SK-N-SH (cell line): ENCODE measurements around the gene ERAP2. TPM values are rescaled to one million over a fixed set of nuclear protein-coding genes. Genes with fewer than 3 reads are reported as not detected.

Experiments
- CTCF ChIA-PET: fragments of 300-600, 350-600 bp; formaldehyde crosslinking; extraction: SDS; loops from one replicate; lab custom pipeline; 2021; lab: Yijun Ruan, JAX
- POLR2A ChIA-PET: fragments of 350-600 bp; sonication (Branson Sonifier 250); formaldehyde crosslinking; extraction: SDS; loops from one replicate; lab custom pipeline; 2020; ENCODE audit warnings: antibody characterized with exemption, inconsistent platforms; lab: Yijun Ruan, JAX
- DNase-seq: peaks from one replicate; pipeline ENCODE4 v3.0.0; 2012
- H2AFZ ChIP-seq: fragments of 200-600 bp; sonication (generic); 2 replicates; pipeline ENCODE4 v1.8.1; 2016; ENCODE audit warnings: antibody characterized with exemption, mild to moderate bottlenecking, low read depth
- H3F3A ChIP-seq: fragments of 200-600 bp; sonication (generic); replicated peaks from 2 replicates; pipeline ENCODE3; 2016; ENCODE audit warnings: antibody characterized with exemption, mild to moderate bottlenecking; ENCODE audit not compliant: insufficient read depth
- H3K27ac ChIP-seq, 2 experiments: fragments of 200-500 bp in 1 of 2; fragments of 200-600 bp in 1 of 2; sonication (Bioruptor generic) in 1 of 2; sonication (generic), shearing (Covaris generic) in 1 of 2; 2 replicates each; pipeline versions ENCODE4 v1.5.1 to v1.6.1; 2014 to 2016; ENCODE audit warnings: low read depth in 2 of 2, inconsistent platforms in 1 of 2, low read length in 1 of 2, mild to moderate bottlenecking in 1 of 2, mixed read lengths in 1 of 2
- H3K27me3 ChIP-seq: fragments of 200-600 bp; sonication (generic), shearing (Covaris generic); 2 replicates; pipeline ENCODE4 v1.6.1; 2016; ENCODE audit warnings: mixed run types; ENCODE audit not compliant: insufficient read depth
- H3K36me3 ChIP-seq, 2 experiments: fragments of 200-500 bp in 1 of 2; fragments of 200-600 bp in 1 of 2; sonication (Bioruptor generic) in 1 of 2; sonication (generic) in 1 of 2; replicated peaks in 1 of 2; 2 replicates each; pipeline versions ENCODE3 to v1.5.1; 2014 to 2016; ENCODE audit warnings: low read length in 1 of 2, mild to moderate bottlenecking in 1 of 2; ENCODE audit not compliant: insufficient read depth in 2 of 2, control insufficient read depth in 1 of 2
- H3K4me1 ChIP-seq, 2 experiments: fragments of 200-500 bp in 1 of 2; fragments of 200-600 bp in 1 of 2; sonication (Bioruptor generic) in 1 of 2; sonication (generic), shearing (Covaris generic) in 1 of 2; 2 replicates each; pipeline versions ENCODE4 v1.5.1 to v1.6.1; 2014 to 2016; ENCODE audit warnings: low read depth in 1 of 2, low read length in 1 of 2, mixed run types in 1 of 2; ENCODE audit not compliant: insufficient read depth in 2 of 2, control insufficient read depth in 1 of 2
- H3K4me2 ChIP-seq: fragments of 200-600 bp; sonication (generic), shearing (Covaris generic); 2 replicates; pipeline ENCODE4 v1.6.1; 2017; ENCODE audit warnings: mixed run types
- H3K4me3 ChIP-seq, 2 experiments: fragments of 200-500 bp in 1 of 2; fragments of 200-600 bp in 1 of 2; sonication (Bioruptor generic) in 1 of 2; sonication (generic), shearing (Covaris generic) in 1 of 2; 2 replicates each; pipeline versions ENCODE4 v1.5.1 to v1.8.1; 2014 to 2016; ENCODE audit warnings: low read depth in 2 of 2, inconsistent platforms in 1 of 2, low read length in 1 of 2, mild to moderate bottlenecking in 1 of 2, mixed read lengths in 1 of 2, moderate library complexity in 1 of 2
- H3K79me2 ChIP-seq: fragments of 200-600 bp; sonication (generic); 2 replicates; pipeline ENCODE4 v1.8.1; 2017; ENCODE audit warnings: mild to moderate bottlenecking; ENCODE audit not compliant: insufficient read depth
- H3K9ac ChIP-seq: fragments of 200-600 bp; sonication (generic); 2 replicates; pipeline ENCODE4 v1.6.1; 2017; ENCODE audit warnings: mixed run types
- H3K9me2 ChIP-seq: fragments of 200-600 bp; sonication (generic); 2 replicates; pipeline ENCODE4 v1.6.1; 2017; ENCODE audit warnings: mixed run types
- H3K9me3 ChIP-seq: fragments of 200-600 bp; sonication (generic); 2 replicates; pipeline ENCODE4 v1.6.1; 2017; ENCODE audit warnings: mixed run types, mild to moderate bottlenecking, moderate library complexity
- H4K20me1 ChIP-seq: fragments of 200-600 bp; sonication (generic); 2 replicates; pipeline ENCODE4 v1.6.1; 2017; ENCODE audit warnings: mild to moderate bottlenecking, mixed run types; ENCODE audit not compliant: insufficient read depth
- ELF1 ChIP-seq: IDR thresholded peaks from 2 replicates; pipeline ENCODE4 v1.4.0; 2012
- EP300 ChIP-seq, 2 experiments: IDR thresholded peaks; 2 replicates each; pipeline versions ENCODE4 v1.4.0 to v1.6.1; 2012; ENCODE audit warnings: borderline replicate concordance in 1 of 2, low read depth in 1 of 2, low read length in 1 of 2
- EZH2phosphoT487 ChIP-seq: fragments of 200-600 bp; sonication (generic); IDR thresholded peaks from 2 replicates; pipeline ENCODE4 v1.6.1; 2017; ENCODE audit warnings: low read depth, mixed run types, mild to moderate bottlenecking, antibody characterized with exemption, moderate library complexity, borderline replicate concordance
- FOSL2 ChIP-seq: IDR thresholded peaks from 2 replicates; pipeline ENCODE4 v1.4.0; 2012; ENCODE audit warnings: low read depth, mild to moderate bottlenecking, moderate library complexity, borderline replicate concordance
- FOXM1 ChIP-seq: IDR thresholded peaks from 2 replicates; pipeline ENCODE4 v1.4.0; 2012; ENCODE audit warnings: low read depth, mild to moderate bottlenecking
- GABPA ChIP-seq: IDR thresholded peaks from 2 replicates; pipeline ENCODE4 v1.4.0; 2012; ENCODE audit warnings: low read depth, mild to moderate bottlenecking
- GATA2 ChIP-seq: sonication (generic); formaldehyde crosslinking; IDR thresholded peaks from 2 replicates; pipeline ENCODE4 v1.5.0; 2020; ENCODE audit warnings: mild to moderate bottlenecking, missing genetic modification reagents
- MEF2A ChIP-seq: IDR thresholded peaks from 2 replicates; pipeline ENCODE4 v1.4.0; 2012; ENCODE audit warnings: low read depth, borderline replicate concordance
- MXI1 ChIP-seq: IDR thresholded peaks from 2 replicates; pipeline ENCODE4 v1.6.1; 2012; ENCODE audit warnings: mild to moderate bottlenecking, low read depth, low read length, improper control_type of control experiment
- RAD21 ChIP-seq: IDR thresholded peaks from 2 replicates; pipeline ENCODE4 v1.6.1; 2012; ENCODE audit warnings: mild to moderate bottlenecking, low read length
- RCOR1 ChIP-seq: fragments of 150-350 bp; IDR thresholded peaks from 2 replicates; pipeline ENCODE4 v1.6.1; 2017; ENCODE audit warnings: antibody characterized with exemption, low read length
- RFX5 ChIP-seq: IDR thresholded peaks from 2 replicates; pipeline ENCODE4 v1.6.1; 2012; ENCODE audit warnings: mild to moderate bottlenecking, improper control_type of control experiment, low read length
- RXRA ChIP-seq: IDR thresholded peaks from 2 replicates; pipeline ENCODE4 v1.4.0; 2012; ENCODE audit warnings: low read depth, mild to moderate bottlenecking, borderline replicate concordance
- TAF1 ChIP-seq: IDR thresholded peaks from 2 replicates; pipeline ENCODE4 v1.6.1; 2012; ENCODE audit warnings: low read depth, mild to moderate bottlenecking, low read length, moderate library complexity, borderline replicate concordance
- TCF12 ChIP-seq: IDR thresholded peaks from 2 replicates; pipeline ENCODE4 v1.4.0; 2012
- TEAD4 ChIP-seq: IDR thresholded peaks from 2 replicates; pipeline ENCODE4 v1.4.0; 2012; ENCODE audit warnings: mild to moderate bottlenecking, borderline replicate concordance; ENCODE audit not compliant: insufficient read depth
- YY1 ChIP-seq: IDR thresholded peaks from 2 replicates; pipeline ENCODE4 v1.4.0; 2012; ENCODE audit warnings: low read depth, mild to moderate bottlenecking
- WGBS: methylation state at CpG from one replicate; pipeline ENCODE4 v1.1.6; 2017; ENCODE audit warnings: low lambda C conversion rate; 5-methylcytosine and 5-hydroxymethylcytosine counted together
- polyA plus RNA-seq, 3 experiments: library from polyadenylated mRNA; depleted of rRNA; stranded (reverse); fragments of >200 nt; gene quantifications; 2 replicates each; pipeline ENCODE4 v1.2.3, GENCODE V29; 2012
- TF ChIP-seq, protein P1 (sequence below): fragments of 150-350 bp; IDR thresholded peaks from 2 replicates; pipeline ENCODE4 v1.6.1; 2016; ENCODE audit warnings: mild to moderate bottlenecking, low read depth, low read length
- TF ChIP-seq, protein P2 (sequence below): IDR thresholded peaks from 2 replicates; pipeline ENCODE4 v1.4.0; 2012; ENCODE audit warnings: low read depth
- TF ChIP-seq, protein P3 (sequence below): fragments of 200-600 bp; sonication (generic); IDR thresholded peaks from 2 replicates; pipeline ENCODE4 v1.6.1; 2017; ENCODE audit warnings: antibody characterized with exemption, mild to moderate bottlenecking, moderate library complexity
- TF ChIP-seq, protein P4 (sequence below): IDR thresholded peaks from 2 replicates; pipeline ENCODE4 v1.6.1; 2012; ENCODE audit warnings: mild to moderate bottlenecking, low read depth, low read length, moderate library complexity

ERAP2 gene
- polyA plus RNA-seq, 1 of the 3 experiments (the other 2 are of a cell fraction) = 13.2 TPM

DNA sequence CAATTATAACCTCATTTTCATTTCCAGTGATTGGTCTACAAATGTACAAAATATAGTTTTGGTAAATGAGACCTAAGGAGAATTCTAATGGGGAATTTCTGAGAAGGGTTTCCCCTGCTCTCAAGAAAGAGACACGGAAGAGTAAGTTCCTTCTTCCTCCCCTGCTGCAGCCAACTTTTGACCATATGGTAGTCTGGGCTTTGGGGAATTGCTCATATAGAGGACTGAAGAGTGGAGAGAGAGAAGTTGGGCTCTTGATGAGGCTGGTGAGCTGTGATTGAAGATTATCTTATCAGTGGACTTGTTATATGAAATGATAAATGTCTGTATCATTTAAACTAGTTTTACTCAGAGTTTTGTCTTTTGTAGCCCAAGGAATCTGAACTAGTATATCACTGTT is 55.3 kb downstream of the ERAP2 start:
- Histone ChIP-seq H3K27ac (no peak overlapping the region), H2AFZ (no peak overlapping the region), H3K9me2 (no peaks in the 10 kb centered on the region), H3K36me3 (no peaks in the 10 kb centered on the region), H3K27me3 (no peaks in the 10 kb centered on the region), H3K79me2 (peaks cover 6% of the 10 kb centered on the region), H3K4me1 (peaks cover 11 to 13% of the 10 kb centered on the region in 2 experiments; a peak in 3 of 4 replicates), H3K9me3 (no peaks in the 10 kb centered on the region), H3K4me2 (no peak overlapping the region), H3F3A (peaks cover 12% of the 10 kb centered on the region), H3K9ac (no peak overlapping the region), H4K20me1 (no peaks in the 10 kb centered on the region), H3K4me3 (no peak overlapping the region)
- 91% methylated on average over 1 of the region's 1 CpG for WGBS
- TF ChIP-seq GABPA (no peak), TCF12 (no peak), MEF2A (no peak), TAF1 (no peak), MXI1 (no peak), RXRA (no peak), TEAD4 (no peak), FOSL2 (no peak), ELF1 (no peak), FOXM1 (no peak), RCOR1 (no peak), GATA2 (CRISPR knock-in tag) (no peak), EP300 (IDR thresholded peaks at IDR 0.05; ENCODE audit: borderline replicate concordance in 1 of 2, low read depth in 1 of 2, low read length in 1 of 2) (no peak), RFX5 (no peak)
- TF ChIP-seq, protein P1, sequence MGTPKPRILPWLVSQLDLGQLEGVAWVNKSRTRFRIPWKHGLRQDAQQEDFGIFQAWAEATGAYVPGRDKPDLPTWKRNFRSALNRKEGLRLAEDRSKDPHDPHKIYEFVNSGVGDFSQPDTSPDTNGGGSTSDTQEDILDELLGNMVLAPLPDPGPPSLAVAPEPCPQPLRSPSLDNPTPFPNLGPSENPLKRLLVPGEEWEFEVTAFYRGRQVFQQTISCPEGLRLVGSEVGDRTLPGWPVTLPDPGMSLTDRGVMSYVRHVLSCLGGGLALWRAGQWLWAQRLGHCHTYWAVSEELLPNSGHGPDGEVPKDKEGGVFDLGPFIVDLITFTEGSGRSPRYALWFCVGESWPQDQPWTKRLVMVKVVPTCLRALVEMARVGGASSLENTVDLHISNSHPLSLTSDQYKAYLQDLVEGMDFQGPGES = no peak
- TF ChIP-seq, protein P2, sequence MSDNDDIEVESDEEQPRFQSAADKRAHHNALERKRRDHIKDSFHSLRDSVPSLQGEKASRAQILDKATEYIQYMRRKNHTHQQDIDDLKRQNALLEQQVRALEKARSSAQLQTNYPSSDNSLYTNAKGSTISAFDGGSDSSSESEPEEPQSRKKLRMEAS = no peak
- TF ChIP-seq, protein P3, sequence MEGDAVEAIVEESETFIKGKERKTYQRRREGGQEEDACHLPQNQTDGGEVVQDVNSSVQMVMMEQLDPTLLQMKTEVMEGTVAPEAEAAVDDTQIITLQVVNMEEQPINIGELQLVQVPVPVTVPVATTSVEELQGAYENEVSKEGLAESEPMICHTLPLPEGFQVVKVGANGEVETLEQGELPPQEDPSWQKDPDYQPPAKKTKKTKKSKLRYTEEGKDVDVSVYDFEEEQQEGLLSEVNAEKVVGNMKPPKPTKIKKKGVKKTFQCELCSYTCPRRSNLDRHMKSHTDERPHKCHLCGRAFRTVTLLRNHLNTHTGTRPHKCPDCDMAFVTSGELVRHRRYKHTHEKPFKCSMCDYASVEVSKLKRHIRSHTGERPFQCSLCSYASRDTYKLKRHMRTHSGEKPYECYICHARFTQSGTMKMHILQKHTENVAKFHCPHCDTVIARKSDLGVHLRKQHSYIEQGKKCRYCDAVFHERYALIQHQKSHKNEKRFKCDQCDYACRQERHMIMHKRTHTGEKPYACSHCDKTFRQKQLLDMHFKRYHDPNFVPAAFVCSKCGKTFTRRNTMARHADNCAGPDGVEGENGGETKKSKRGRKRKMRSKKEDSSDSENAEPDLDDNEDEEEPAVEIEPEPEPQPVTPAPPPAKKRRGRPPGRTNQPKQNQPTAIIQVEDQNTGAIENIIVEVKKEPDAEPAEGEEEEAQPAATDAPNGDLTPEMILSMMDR = no peak
- POLR2A ChIA-PET = no interaction called here
- no peak for DNase-seq
- CTCF ChIA-PET = interaction anchor here (0.9 to 1.0 kb wide), 2 partner anchors 62 to 231 kb away, joined by 3 to 4 read pairs; no protein-coding TSS in a partner anchor

DNA sequence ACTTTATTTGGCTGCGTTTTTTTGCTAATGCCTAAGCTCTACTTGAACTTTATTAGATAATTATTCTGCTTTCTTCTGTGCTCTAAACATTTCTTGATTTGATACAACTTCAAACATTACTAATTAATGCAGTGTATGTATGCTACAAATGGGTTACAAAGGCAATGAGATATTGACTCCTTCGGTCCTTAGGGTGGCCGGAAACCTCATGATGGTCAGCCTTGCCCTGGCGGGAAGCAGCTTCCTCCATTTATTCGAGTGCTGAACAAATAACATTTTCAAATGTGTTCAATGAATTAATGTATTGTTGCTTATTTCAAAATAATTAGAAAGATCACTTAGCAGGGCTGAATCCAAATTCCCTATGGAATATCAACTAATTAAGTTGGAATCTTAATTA is 55.7 kb downstream of the ERAP2 start:
- no peaks in the 10 kb centered on the region for H4K20me1 ChIP-seq
- peaks cover 11 to 13% of the 10 kb centered on the region in 2 experiments; a peak in 3 of 4 replicates for H3K4me1 ChIP-seq
- H3K9me3 ChIP-seq = no peaks in the 10 kb centered on the region
- no peak for DNase-seq
- H3K9me2 ChIP-seq = no peaks in the 10 kb centered on the region
- H3K4me3 ChIP-seq = no peak overlapping the region
- peaks cover 12% of the 10 kb centered on the region for H3F3A ChIP-seq
- ChIA-PET POLR2A (no interaction called here), CTCF (interaction anchor here (0.9 to 1.0 kb wide), 2 partner anchors 63 to 231 kb away, joined by 3 to 4 read pairs; no protein-coding TSS in a partner anchor)
- WGBS = 94% methylated on average over 5 of the region's 5 CpGs
- H3K27ac ChIP-seq = no peak overlapping the region
- no peaks in the 10 kb centered on the region for H3K36me3 ChIP-seq
- H2AFZ ChIP-seq = no peak overlapping the region
- no peak overlapping the region for H3K9ac ChIP-seq
- no peak overlapping the region for H3K4me2 ChIP-seq
- no peaks in the 10 kb centered on the region for H3K27me3 ChIP-seq
- H3K79me2 ChIP-seq = peaks cover 10% of the 10 kb centered on the region
- no peak for TF ChIP-seq EZH2phosphoT487
- no peak for TF ChIP-seq GATA2 (CRISPR knock-in tag)
- TF ChIP-seq, protein P3 = no peak
- no peak for TF ChIP-seq YY1
- TF ChIP-seq RAD21 = no peak
- TF ChIP-seq TEAD4 = no peak
- no peak for TF ChIP-seq MXI1
- TF ChIP-seq, protein P4, sequence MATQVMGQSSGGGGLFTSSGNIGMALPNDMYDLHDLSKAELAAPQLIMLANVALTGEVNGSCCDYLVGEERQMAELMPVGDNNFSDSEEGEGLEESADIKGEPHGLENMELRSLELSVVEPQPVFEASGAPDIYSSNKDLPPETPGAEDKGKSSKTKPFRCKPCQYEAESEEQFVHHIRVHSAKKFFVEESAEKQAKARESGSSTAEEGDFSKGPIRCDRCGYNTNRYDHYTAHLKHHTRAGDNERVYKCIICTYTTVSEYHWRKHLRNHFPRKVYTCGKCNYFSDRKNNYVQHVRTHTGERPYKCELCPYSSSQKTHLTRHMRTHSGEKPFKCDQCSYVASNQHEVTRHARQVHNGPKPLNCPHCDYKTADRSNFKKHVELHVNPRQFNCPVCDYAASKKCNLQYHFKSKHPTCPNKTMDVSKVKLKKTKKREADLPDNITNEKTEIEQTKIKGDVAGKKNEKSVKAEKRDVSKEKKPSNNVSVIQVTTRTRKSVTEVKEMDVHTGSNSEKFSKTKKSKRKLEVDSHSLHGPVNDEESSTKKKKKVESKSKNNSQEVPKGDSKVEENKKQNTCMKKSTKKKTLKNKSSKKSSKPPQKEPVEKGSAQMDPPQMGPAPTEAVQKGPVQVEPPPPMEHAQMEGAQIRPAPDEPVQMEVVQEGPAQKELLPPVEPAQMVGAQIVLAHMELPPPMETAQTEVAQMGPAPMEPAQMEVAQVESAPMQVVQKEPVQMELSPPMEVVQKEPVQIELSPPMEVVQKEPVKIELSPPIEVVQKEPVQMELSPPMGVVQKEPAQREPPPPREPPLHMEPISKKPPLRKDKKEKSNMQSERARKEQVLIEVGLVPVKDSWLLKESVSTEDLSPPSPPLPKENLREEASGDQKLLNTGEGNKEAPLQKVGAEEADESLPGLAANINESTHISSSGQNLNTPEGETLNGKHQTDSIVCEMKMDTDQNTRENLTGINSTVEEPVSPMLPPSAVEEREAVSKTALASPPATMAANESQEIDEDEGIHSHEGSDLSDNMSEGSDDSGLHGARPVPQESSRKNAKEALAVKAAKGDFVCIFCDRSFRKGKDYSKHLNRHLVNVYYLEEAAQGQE = no peak
- no peak for TF ChIP-seq RFX5
